GM11168 (cell line): Measurements from ENCODE around the gene SLC38A11.
"Not testable (repeated sequence)": the region's sequence is repeated elsewhere in the genome, so short reads cannot be mapped to it uniquely, and the experiment has no call there.

Experiments
- in situ Hi-C: fragments of 300-500 bp; cut with MboI; formaldehyde crosslinking; loops from one replicate; pipeline ENCODE4 v1.12.0; 2022; ENCODE audit warnings: low sequenced_read_pairs; ENCODE audit not compliant: unreplicated experiment

The SLC38A11 gene, protein sequence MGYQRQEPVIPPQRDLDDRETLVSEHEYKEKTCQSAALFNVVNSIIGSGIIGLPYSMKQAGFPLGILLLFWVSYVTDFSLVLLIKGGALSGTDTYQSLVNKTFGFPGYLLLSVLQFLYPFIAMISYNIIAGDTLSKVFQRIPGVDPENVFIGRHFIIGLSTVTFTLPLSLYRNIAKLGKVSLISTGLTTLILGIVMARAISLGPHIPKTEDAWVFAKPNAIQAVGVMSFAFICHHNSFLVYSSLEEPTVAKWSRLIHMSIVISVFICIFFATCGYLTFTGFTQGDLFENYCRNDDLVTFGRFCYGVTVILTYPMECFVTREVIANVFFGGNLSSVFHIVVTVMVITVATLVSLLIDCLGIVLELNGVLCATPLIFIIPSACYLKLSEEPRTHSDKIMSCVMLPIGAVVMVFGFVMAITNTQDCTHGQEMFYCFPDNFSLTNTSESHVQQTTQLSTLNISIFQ

DNA sequence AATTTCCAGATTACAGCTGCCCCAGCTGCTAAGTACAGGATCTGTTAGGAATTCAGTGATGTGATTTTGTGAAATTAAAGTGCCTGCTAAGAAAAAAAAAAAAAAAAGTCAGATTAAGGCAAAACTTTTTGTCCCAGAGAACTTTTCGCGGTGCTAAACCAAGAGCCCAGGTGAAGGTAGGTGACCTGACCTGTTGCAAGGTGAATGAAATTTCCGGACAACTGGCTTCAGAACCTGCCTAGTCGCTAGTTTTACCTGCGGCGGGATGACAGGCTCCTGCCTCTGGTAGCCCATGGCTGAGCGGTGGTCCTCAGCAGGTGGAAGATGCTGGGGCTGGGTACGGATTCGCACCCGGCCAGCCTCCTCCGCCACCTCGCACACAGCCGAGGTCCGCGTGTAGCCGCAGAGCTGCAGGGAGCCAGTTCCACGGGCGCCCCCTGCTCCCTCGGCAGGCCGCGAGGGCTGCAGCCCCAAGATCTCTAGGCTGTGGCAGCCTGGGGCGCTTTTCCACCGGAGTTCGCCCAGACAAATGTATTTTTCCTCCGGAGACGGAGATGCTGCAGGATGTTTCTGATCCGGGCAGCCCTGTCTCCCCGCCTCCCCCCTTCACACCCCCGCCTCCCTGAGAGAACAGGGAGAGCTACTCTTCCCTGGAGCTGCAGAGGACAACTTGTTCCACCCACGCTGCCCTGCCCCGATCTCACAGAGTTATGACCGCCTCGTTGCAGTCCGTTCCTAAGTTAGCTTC is at the start of gene SLC38A11:
Gene SLC38A11 (minus strand): TSS at position 572 of the 748 bp plus-strand sequence. CDS start 278 bp downstream, at position 294.
- in situ Hi-C loops, result no loop called here

GRCh38 chr2:165003443-165004130 is 48.3 kb upstream of the SLC38A11 start:
- in situ Hi-C loops, result no loop called here

DNA sequence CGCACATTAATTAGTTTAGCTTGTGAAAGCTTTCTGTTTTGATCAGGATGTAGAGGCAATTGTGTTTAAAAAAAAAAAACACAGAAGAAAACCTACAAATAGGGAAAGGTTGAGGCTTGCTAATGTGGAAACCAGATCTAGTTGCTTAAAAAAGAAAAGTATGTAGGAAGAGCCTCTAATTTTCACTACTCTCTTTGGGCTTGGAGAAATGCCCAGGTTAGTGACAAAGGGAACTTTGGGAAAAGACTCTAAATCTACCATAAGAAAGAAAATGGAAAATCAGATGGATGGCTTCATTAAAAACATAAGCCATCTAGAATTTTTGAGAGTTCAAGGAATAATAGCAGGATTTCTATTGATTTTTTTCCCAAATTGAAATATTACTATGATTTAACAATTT is 47.3 kb upstream of the SLC38A11 start:
- in situ Hi-C loops, result no loop called here

- in situ Hi-C loops, result not testable (repeated sequence)
Observed at GRCh38 chr2:164994664-164995299, 39.5 kb upstream of the SLC38A11 start.

DNA sequence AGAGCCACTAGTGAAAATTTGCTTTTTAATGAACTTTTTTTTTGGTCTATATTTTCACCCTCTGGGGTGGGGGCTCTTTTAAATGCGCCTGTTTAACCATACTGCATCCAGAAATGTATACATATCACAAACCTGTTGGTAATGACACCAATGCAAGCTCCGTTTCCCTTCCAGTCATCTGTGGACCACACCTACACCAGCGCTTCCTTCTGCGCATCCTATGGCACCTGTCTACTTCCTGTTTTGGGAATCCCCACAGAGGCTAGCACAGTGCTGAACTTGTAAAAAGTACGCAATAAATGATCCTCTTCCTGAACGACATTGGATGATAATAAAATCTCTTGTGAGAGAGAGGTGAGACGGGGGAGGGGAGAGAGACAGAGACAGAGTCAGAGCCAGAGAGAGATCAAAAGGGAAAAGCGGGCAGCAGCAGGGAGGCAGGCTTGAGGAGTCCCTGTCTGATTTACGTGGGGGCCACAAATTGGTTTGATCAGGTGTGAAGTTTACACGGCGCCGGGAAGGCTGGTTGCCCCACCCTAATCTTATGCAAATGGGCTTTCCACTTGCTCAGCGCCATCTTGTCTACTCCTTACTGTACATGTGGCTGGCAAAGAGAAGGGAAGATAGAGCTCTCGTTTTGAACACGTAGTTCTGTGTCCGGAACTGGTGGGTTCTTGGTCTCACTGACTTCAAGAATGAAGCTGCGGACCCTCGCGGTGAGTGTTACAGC is 38.1 kb upstream of the SLC38A11 start:
- in situ Hi-C loops, result no loop called here

DNA sequence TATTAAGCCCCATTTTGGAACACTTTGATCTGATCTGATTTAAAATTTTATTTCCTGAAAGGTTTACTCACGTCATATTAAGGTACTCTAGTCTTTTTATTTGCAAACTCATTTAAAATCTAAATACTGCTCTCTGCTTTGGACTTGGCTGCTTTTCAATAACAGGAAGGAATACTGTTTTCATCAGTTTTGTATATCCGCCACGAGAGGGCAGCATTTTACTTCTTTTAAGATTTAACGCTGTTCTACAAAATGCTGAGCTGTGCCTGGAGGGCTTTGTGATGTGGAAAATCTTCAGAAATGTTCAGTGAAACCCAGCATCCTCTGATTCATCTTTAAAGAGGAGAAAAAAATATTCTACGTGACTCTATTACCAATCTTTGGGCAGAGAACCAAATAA is 37.5 kb upstream of the SLC38A11 start:
- in situ Hi-C loops, result no loop called here

- in situ Hi-C loops, result not testable (repeated sequence)
Observed at GRCh38 chr2:164992093-164992454, 36.7 kb upstream of the SLC38A11 start.

- in situ Hi-C loops, result not testable (repeated sequence)
Observed at GRCh38 chr2:164991361-164992092, 36.2 kb upstream of the SLC38A11 start.

- in situ Hi-C loops, result not testable (repeated sequence)
Observed at GRCh38 chr2:164990953-164991352, 35.6 kb upstream of the SLC38A11 start.

- in situ Hi-C loops, result not testable (repeated sequence)
Observed at GRCh38 chr2:164988805-164989204, 33.5 kb upstream of the SLC38A11 start.

GRCh38 chr2:164986027-164986426 is 30.7 kb upstream of the SLC38A11 start:
- in situ Hi-C loops, result not testable (repeated sequence)

- in situ Hi-C loops, result no loop called here
Observed at GRCh38 chr2:164984428-164984827, 29.1 kb upstream of the SLC38A11 start.

GRCh38 chr2:164981217-164981990 is 26.1 kb upstream of the SLC38A11 start:
- in situ Hi-C loops, result no loop called here

GRCh38 chr2:164980688-164981087 is 25.4 kb upstream of the SLC38A11 start:
- in situ Hi-C loops, result not testable (repeated sequence)

DNA sequence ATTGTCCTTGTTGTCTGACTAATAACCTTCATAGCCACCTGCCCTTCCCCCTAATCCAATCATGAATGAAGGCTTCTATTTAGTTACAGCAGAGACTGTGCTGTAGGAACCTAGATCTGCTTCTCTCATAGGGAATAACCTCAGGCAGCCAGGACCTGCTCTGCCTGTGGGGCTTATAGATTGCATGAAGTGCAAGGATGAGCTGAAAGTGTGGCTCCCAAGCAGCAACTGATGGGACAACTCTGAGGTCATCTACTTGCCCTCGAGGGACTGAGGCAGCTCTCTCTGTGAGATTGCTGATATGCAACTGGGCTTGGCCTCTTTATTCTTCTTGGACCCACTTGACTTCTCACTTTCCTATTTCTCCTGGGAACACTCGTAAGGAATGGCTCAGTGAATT is 23.8 kb upstream of the SLC38A11 start:
- in situ Hi-C loops, result no loop called here

DNA sequence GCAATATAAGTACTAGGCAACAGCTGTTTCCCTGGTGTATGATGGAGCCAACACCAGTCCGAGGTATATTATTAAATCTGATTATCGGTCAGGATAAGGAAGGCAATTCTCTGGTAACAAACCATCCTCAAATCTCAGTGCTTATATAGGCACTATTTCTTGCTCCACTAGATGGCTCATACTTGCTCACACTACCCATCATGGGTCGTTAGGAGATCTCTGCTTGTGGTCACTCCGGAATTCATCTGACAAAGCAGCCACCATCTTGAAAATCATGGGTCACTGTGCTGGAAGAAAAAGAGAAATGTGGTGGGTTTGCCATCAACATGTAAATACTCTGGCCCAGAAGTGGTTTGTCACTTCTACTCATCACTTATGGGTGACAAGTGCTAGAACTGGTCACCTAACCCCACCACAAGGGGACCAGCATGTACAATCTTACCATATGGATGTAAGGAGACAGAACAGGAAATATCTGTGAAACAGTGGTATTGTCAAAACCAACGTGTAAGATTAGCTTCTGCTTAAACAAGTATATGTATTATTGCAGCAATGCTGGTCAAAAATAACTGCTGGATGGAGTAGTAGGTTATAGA is 21.6 kb upstream of the SLC38A11 start:
- in situ Hi-C loops, result not testable (repeated sequence)

DNA sequence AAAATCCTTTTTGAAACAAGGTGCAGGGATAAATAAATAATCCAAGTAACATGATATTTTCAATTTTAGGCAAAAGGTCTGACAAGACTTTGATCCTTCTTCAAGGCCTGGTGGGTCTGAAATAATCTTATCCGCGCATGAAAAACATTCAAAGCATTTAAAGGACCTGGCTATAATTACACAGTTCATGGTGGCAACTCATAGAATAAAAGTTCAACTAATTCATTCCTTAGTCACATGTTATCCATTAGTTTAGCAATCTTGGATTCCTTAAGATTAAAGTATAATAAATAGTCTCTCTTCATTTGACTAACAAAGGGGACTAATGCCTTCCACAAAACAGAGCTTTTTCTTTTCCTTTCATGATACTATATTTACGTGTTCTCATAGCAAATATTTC is 21.0 kb upstream of the SLC38A11 start:
- in situ Hi-C loops, result no loop called here

DNA sequence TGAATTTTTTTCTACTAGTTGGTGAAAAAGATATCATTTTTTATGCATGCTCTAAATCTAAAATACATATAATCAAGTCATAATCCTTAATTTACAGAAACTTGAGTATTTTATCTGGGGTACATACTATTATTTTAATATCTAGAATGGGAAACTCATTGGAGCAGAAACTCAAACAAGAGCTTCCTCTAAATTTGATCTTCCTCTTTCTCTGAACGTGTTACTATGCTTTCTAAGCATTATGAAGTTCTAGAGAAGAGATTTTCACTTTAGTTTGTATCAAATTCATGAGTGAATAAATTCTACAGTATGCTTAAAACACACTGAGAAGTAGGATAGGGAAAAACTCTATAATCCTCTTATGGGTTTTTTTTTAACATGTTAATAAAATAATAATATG is 20.6 kb upstream of the SLC38A11 start:
- in situ Hi-C loops, result no loop called here
